ENCODE data around the gene CHD9. TPM values are rescaled to one million over a fixed set of nuclear protein-coding genes. Genes with fewer than 3 reads are reported as not detected.

CHD9 gene
- total RNA-seq, 4 donors from 2014 or later, result 46.8 to 85.5 (median 55.6) TPM

GRCh38 chr16:53100131-53100748, 45.4 kb downstream of the CHD9 start:
- no peaks in the 10 kb centered on the region for H3K36me3 ChIP-seq
- no peaks in the 10 kb centered on the region for H3K9me3 ChIP-seq
- no peak for ATAC-seq
- H3K27ac ChIP-seq, result peak overlapping the region; percentile 48 to 93 (median 88)
- no peaks in the 10 kb centered on the region for H3K27me3 ChIP-seq
- TF ChIP-seq POLR2A (IDR thresholded peaks at IDR 0.05) (no peak), CTCF (IDR thresholded peaks at IDR 0.05) (no peak), EP300 (IDR thresholded peaks at IDR 0.05) (no peak), POLR2AphosphoS5 (IDR thresholded peaks at IDR 0.05) (no peak)
- peaks cover 8 to 51% (median 28%) of the 10 kb centered on the region in 3 donors for H3K4me1 ChIP-seq
- WGBS, 2 donors (ENCODE audit: low coverage in 1 of 2), result 40 to 56% methylated on average over 6 to 9 of the region's 9 CpGs
- H3K4me3 ChIP-seq, result peak overlapping the region in 1 of 2 donors; percentile 51

GRCh38 chr16:53100889-53101288, 46.1 kb downstream of the CHD9 start:
- Histone ChIP-seq H3K36me3 (no peaks in the 10 kb centered on the region), H3K4me3 (no peak overlapping the region), H3K27ac (peak overlapping the region; percentile 48 to 93 (median 88)), H3K4me1 (peaks cover 8 to 51% (median 28%) of the 10 kb centered on the region in 3 donors), H3K27me3 (no peaks in the 10 kb centered on the region), H3K9me3 (no peaks in the 10 kb centered on the region)
- no peak for TF ChIP-seq POLR2AphosphoS5 (IDR thresholded peaks at IDR 0.05)
- ATAC-seq, result no peak
- 87 to 89% methylated on average over 1 of the region's 1 CpG for WGBS, 2 donors (ENCODE audit: low coverage in 1 of 2)

GRCh38 chr16:53103811-53104210, 49.0 kb downstream of the CHD9 start:
- no peaks in the 10 kb centered on the region for H3K27me3 ChIP-seq
- no peak for ATAC-seq
- H3K27ac ChIP-seq, result peak overlapping the region in 1 of 4 donors; percentile 6
- 43 to 51% methylated on average over 4 of the region's 4 CpGs for WGBS, 2 donors (ENCODE audit: low coverage in 1 of 2)
- no peak for TF ChIP-seq EP300 (IDR thresholded peaks at IDR 0.05)
- TF ChIP-seq CTCF (IDR thresholded peaks at IDR 0.05), result no peak
- no peak for TF ChIP-seq POLR2A (IDR thresholded peaks at IDR 0.05)
- no peak for TF ChIP-seq POLR2AphosphoS5 (IDR thresholded peaks at IDR 0.05)
- no peaks in the 10 kb centered on the region for H3K9me3 ChIP-seq
- H3K4me3 ChIP-seq, result no peak overlapping the region
- H3K36me3 ChIP-seq, result no peaks in the 10 kb centered on the region
- H3K4me1 ChIP-seq, result peaks cover 6 to 33% (median 17%) of the 10 kb centered on the region in 3 donors

- TF ChIP-seq POLR2A (IDR thresholded peaks at IDR 0.05), result no peak
- H3K4me3 ChIP-seq, result no peak overlapping the region
Measured at GRCh38 chr16:53105565-53105964, 50.8 kb downstream of the CHD9 start.

GRCh38 chr16:53111078-53111791, 56.4 kb downstream of the CHD9 start:
- Histone ChIP-seq H3K9me3 (no peaks in the 10 kb centered on the region), H3K27ac (no peak overlapping the region), H3K4me1 (peaks cover 0 to 6% (median 0%) of the 10 kb centered on the region in 3 donors), H3K4me3 (no peak overlapping the region), H3K27me3 (no peaks in the 10 kb centered on the region), H3K36me3 (no peaks in the 10 kb centered on the region)
- no peak for ATAC-seq
- TF ChIP-seq POLR2AphosphoS5 (IDR thresholded peaks at IDR 0.05) (no peak), POLR2A (IDR thresholded peaks at IDR 0.05) (no peak), CTCF (IDR thresholded peaks at IDR 0.05) (no peak), EP300 (IDR thresholded peaks at IDR 0.05) (no peak)
- WGBS, 2 donors (ENCODE audit: low coverage in 1 of 2), result 52 to 76% methylated on average over 5 of the region's 5 CpGs

More at GRCh38 chr16:53105565-53105964, 50.8 kb downstream of the CHD9 start:
- Histone ChIP-seq H3K27me3 (no peaks in the 10 kb centered on the region), H3K4me1 (peaks cover 3 to 16% (median 4%) of the 10 kb centered on the region in 3 donors), H3K36me3 (no peaks in the 10 kb centered on the region), H3K27ac (no peak overlapping the region), H3K9me3 (no peaks in the 10 kb centered on the region)
- 100% methylated on average over 1 to 5 of the region's 5 CpGs for WGBS, 2 donors (ENCODE audit: low coverage in 1 of 2)
- no peak for ATAC-seq

- WGBS, 2 donors (ENCODE audit: low coverage in 1 of 2), result 7 to 14% methylated on average over 1 of the region's 1 CpG
- ATAC-seq, result no peak
- Histone ChIP-seq H3K4me3 (no peak overlapping the region), H3K4me1 (peaks cover 0 to 6% (median 0%) of the 10 kb centered on the region in 3 donors), H3K27me3 (no peaks in the 10 kb centered on the region), H3K36me3 (no peaks in the 10 kb centered on the region), H3K27ac (no peak overlapping the region), H3K9me3 (no peaks in the 10 kb centered on the region)
- no peak for TF ChIP-seq EP300 (IDR thresholded peaks at IDR 0.05)
- no peak for TF ChIP-seq CTCF (IDR thresholded peaks at IDR 0.05)
- TF ChIP-seq POLR2AphosphoS5 (IDR thresholded peaks at IDR 0.05), result no peak
- no peak for TF ChIP-seq POLR2A (IDR thresholded peaks at IDR 0.05)
Measured at GRCh38 chr16:53112015-53112414, 57.2 kb downstream of the CHD9 start.
